Glomerular endothelial cell (primary cell): ENCODE results near the gene DOK1. TPM values are rescaled to one million over a fixed set of nuclear protein-coding genes. Genes with fewer than 3 reads are reported as not detected.

Experiments
- DNase-seq: peaks from one replicate; pipeline ENCODE4 v3.0.0-alpha.2; 2011; ENCODE audit warnings: low read depth, low spot score; ENCODE audit errors: extremely low read depth
- total RNA-seq: library from RNA; depleted of rRNA; stranded (reverse); fragments of >200 nt; gene quantifications from 2 replicates; pipeline ENCODE4 v1.2.3, GENCODE V29; 2015

The DOK1 gene
- total RNA-seq, 1 donor from 2014 or later, result 17.2 TPM

GRCh38 chr2:74564222-74564621 lies 9.7 kb downstream of the DOK1 start:
- no peak for DNase-seq

GRCh38 chr2:74566076-74566753 lies 11.7 kb downstream of the DOK1 start:
- no peak for DNase-seq

GRCh38 chr2:74566754-74567085 lies 12.2 kb downstream of the DOK1 start:
- no peak for DNase-seq

- DNase-seq, result no peak
Measured at GRCh38 chr2:74567881-74568280, 13.4 kb downstream of the DOK1 start.

DNA sequence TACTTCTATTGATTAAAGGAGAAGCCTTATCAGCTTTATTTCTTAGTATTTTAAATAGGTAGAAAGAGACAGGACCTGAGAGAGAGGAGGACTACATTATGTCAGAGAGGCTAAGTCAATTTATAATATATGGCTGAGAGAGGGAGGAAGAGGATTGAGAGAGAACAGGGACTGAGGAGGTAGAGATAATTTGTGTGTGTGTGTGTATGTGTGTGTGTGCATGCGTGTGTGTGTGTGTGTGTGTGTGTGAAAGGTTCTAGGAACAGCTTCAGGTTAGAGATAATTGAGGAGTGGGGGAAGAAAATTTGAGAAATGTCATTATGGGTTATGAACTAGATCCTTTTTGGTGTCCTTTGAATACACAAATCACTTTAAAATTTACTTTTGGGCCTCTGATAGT lies 15.2 kb downstream of the DOK1 start:
- DNase-seq, result no peak

DNA sequence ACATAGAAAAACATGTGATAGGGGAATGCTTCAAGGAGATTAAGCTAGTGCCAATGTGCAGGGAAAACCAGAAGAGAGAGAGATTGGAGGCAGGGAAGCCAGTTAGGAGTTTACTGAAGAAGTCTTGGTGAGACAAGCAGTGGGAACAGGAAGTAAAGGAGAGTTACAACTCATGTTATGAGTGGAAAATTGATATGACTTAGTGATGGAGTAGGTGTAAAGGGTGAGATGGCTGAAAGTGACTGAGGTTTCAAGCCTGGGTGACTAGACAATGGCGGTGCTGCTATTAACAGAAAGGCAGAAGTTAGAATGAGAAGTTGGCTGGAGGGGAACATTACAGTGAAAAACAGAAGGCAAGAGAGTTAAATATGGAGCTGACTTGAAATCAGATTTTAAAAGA lies 16.5 kb downstream of the DOK1 start:
- no peak for DNase-seq

DNA sequence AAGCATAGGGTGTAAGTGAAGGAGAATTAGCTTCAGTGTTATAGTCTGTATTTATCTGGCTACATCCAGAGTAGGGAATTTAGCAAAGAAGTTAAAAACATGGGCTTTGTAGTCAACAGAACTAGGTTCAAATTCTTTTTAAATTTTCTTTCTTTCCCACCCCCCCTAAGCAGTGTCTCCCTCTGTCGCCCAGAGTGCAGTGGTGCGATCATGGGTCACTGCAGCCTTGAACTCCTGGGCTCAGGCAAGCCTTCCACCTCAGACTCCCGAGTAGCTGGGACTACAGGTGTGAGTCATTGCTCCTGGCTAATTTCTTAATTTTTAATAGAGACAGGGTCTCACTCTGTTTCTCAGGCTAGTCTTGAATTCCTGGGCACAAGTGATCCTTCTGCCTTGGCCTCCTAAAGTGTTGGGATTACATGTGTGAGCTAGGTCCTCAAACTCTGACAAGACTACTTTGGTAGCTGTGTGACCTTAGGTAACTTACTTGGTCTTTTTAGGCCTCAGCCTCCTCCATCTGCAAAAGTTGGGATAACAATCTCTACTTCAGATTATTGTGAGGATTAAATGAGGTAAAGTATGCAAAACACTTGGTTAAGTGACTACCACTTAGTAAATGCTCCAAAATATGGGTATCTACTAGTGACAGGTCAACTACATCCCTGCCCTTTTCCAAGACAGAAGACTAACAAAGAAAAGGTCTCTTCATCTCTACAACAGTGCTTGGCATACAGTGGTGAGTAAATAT lies 17.8 kb downstream of the DOK1 start:
- no peak for DNase-seq

- no peak for DNase-seq
Measured at GRCh38 chr2:74573747-74574562, 19.4 kb downstream of the DOK1 start.

- DNase-seq, result no peak
Measured at GRCh38 chr2:74575320-74575719, 20.8 kb downstream of the DOK1 start.

DNA sequence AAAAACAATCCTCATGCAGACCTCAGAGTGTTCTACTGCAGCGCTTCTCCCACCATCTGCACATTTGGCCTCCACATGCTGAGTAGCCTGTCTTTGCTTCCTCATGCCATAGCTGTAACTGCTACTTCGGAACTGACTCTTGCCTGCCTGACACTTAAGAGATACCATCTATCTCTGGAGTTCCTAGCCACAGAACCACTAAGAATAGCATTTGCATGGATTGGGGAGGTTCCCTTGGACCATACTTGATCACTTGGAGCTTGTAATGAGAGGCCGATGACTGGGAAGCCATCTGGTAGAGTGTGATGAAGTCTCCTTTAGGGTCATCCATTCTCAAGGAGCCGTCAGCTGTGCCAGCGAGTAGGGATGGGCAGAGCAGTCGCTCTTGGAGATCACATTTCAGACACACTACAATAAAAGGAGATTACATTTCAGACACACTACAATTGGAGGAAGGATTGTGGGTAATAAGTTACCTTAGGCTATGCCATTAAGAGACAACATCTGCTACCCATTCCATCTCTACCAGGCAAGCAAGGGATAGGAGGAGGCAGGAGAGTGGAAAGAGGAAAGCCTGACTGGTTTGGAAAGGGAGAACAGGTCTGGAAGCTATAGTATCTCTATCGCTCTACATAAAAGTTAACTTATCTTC lies 21.8 kb downstream of the DOK1 start:
- no peak for DNase-seq

DNA sequence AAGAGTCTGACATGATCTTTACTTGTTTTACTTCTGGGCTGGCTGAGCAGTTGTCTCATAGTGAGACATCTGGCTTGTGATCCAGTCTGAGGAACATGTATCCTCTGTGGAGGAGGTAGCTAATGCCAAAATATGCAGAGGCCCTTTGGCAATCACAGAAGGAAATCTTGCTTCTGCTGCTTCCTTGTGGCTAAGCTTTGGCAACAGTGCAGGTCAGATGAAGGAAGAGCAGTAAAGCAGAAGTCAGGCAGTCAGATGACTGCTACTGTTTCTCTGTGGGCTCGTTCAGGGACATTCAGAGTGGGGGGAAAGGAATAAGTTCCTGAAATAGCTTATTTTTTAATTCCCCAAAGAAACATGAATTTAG lies 22.3 kb downstream of the DOK1 start:
- DNase-seq, result no peak

- DNase-seq, result no peak
Measured at GRCh38 chr2:74577448-74577847, 22.9 kb downstream of the DOK1 start.

- no peak for DNase-seq
Measured at GRCh38 chr2:74578408-74578807, 23.9 kb downstream of the DOK1 start.

- DNase-seq, result no peak
Measured at GRCh38 chr2:74581463-74581862, 26.9 kb downstream of the DOK1 start.

DNA sequence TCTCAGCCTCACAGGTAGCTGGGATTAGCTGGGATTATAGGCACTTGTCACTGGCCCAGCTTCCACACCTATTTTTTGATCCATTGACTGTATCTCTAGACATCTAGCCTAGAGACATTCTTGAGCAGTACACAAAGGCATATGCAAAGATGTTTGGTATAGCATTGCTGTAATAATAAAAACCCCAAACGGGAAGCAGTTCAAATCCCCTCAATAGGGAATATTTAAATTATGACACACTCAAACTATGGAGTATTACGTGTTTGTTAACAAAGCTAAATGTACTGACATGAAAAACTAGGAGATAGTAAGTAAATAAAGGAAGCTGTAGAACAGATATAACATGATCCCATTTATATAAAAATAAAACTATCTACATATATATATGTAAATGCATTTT lies 27.7 kb downstream of the DOK1 start:
- no peak for DNase-seq

- no peak for DNase-seq
Measured at GRCh38 chr2:74583504-74583903, 29.0 kb downstream of the DOK1 start.

DNA sequence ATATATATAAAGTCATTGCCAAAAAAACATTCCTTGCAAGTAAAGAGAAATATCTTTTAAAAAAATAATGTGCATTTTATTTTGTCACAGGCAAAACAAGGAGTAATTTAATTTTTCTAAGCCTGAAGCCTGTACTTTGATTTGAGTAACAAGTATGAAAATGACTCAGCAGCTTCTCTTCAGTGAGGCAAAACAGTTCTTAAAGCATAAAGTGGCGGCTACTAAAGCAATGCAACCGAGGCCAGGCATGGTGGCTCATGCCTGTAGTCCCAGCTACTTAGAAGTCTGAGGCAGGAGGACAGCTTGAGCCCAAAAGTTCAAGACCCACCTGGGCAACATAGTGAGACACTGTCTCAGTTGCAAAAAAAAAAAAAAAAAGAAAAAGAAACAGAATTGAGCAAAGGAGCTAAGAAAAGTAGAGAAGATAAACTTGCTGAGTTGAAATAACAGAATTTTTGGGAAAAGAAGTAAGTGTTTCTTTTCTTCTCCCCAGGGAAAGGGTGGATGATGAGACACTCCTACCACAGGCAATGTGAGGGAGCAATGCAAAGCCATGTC lies 29.6 kb downstream of the DOK1 start:
- no peak for DNase-seq

DNA sequence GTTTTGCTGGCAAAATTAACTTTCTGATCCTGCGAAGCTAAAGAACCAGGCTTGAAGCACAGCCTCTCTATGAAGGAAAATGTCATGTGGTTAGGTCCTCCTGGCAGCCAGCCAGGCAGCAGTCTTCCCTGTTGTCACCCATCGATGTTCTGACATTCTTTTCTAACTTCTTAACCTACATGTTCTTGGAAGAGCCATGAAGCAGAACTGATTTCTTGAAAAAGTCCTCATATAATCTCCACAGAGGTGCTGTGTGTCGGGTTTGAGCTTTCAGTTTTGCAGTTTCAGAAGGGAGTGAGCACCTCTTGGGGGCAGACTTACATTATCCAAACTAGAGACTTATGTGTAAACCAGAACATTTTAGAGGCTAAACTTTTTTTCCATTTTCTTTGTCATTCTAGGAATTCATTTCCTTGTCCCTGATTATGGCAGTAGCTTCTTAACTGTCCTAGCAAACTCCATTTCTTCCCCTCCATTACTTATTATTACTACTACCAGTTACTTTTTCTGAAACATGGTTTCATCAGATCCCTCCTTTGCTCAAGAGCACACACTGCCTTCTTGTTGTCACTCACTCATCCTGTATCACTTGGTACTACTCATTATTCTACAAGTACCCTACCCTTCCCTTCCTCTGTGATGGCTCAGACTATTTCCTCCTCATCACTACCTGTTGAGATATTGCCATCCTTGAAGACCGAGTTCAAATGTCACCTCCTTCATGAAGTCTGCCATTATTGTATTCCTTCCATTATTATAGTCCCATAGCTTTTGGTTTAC lies 31.1 kb downstream of the DOK1 start:
- no peak for DNase-seq

- no peak for DNase-seq
Measured at GRCh38 chr2:74587664-74588277, 33.3 kb downstream of the DOK1 start.

- DNase-seq, result no peak
Measured at GRCh38 chr2:74588664-74589063, 34.1 kb downstream of the DOK1 start.
